ENCODE data around the gene CHMP6. TPM values are rescaled to one million over a fixed set of nuclear protein-coding genes. Genes with fewer than 3 reads are reported as not detected.

The CHMP6 gene
- total and polyA plus RNA-seq, 4 donors = 9.6 to 24.0 (median 16.7) TPM

DNA sequence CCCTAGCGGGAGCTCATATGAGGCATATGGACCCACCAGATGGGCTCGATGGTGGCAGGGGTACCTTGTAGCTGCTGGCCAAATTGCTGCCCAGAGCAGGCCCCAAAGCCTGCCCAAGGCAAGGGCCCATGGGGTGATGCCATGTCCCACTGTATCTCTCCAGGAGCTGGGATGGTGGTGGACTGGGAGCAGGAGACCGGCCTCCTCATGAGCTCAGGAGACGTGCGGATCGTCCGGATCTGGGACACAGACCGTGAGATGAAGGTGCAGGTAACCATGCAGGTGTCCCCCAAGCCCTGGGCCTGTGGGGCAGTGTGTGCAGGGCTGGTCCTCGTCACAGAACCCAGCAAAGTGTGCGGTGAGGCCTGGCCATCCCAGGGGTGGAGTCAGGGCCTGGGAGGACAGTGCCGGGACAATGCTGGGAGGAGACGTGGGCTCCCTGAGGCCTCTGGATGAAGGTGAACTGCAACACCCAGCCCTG, 34.1 kb upstream of the CHMP6 start (continued):
- TF ChIP-seq ATF3 (IDR thresholded peaks at IDR 0.05) (no peak), YY1 (IDR thresholded peaks at IDR 0.05) (no peak), SP1 (IDR thresholded peaks at IDR 0.05) (no peak), FOXA2 (IDR thresholded peaks at IDR 0.05) (no peak), RAD21 (IDR thresholded peaks at IDR 0.05) (no peak), HNF4G (IDR thresholded peaks at IDR 0.05) (no peak), HNF4A (conservative IDR thresholded peaks at IDR 0.05) (no peak), TAF1 (conservative IDR thresholded peaks at IDR 0.05) (no peak), CTCF (IDR thresholded peaks at IDR 0.05; ENCODE audit: low read depth, low read length, missing input control) (no peak), RXRA (IDR thresholded peaks at IDR 0.05) (no peak)

GRCh38 chr17:80959330-80960036, 32.2 kb upstream of the CHMP6 start:
- Histone ChIP-seq H3K9me3 (ENCODE audit: control insufficient read depth in 4 of 4, low read length in 3 of 4) (no peaks in the 10 kb centered on the region), H3K27ac (ENCODE audit: low read depth in 1 of 2, low read length in 2 of 2) (peak overlapping the region in 1 of 2 donors; percentile 13), H3K4me1 (ENCODE audit: control insufficient read depth in 4 of 4, insufficient read depth in 4 of 4, low read length in 3 of 4) (no peaks in the 10 kb centered on the region), H3K4me3 (ENCODE audit: low read depth in 1 of 3, low read length in 3 of 3) (no peak overlapping the region), H3K9ac (ENCODE audit: low read depth in 1 of 2, low read length in 2 of 2) (no peak overlapping the region), H3K36me3 (ENCODE audit: control insufficient read depth in 4 of 4, insufficient read depth in 3 of 4, low read depth in 1 of 4, low read length in 3 of 4) (peaks cover 0 to 5% (median 1%) of the 10 kb centered on the region in 4 donors), H3K27me3 (ENCODE audit: control insufficient read depth in 4 of 4, insufficient read depth in 4 of 4, low read length in 3 of 4) (no peaks in the 10 kb centered on the region)
- no peak for DNase-seq (ENCODE audit: low spot score)
- WGBS = 85% methylated on average over 23 of the region's 23 CpGs
- TF ChIP-seq RXRA (IDR thresholded peaks at IDR 0.05) (peak; percentile 27 to 46), REST (IDR thresholded peaks at IDR 0.05) (no peak), RAD21 (IDR thresholded peaks at IDR 0.05) (no peak), NR2F2 (IDR thresholded peaks at IDR 0.05) (peak; percentile 70), SP1 (IDR thresholded peaks at IDR 0.05) (peak; percentile 27)

DNA sequence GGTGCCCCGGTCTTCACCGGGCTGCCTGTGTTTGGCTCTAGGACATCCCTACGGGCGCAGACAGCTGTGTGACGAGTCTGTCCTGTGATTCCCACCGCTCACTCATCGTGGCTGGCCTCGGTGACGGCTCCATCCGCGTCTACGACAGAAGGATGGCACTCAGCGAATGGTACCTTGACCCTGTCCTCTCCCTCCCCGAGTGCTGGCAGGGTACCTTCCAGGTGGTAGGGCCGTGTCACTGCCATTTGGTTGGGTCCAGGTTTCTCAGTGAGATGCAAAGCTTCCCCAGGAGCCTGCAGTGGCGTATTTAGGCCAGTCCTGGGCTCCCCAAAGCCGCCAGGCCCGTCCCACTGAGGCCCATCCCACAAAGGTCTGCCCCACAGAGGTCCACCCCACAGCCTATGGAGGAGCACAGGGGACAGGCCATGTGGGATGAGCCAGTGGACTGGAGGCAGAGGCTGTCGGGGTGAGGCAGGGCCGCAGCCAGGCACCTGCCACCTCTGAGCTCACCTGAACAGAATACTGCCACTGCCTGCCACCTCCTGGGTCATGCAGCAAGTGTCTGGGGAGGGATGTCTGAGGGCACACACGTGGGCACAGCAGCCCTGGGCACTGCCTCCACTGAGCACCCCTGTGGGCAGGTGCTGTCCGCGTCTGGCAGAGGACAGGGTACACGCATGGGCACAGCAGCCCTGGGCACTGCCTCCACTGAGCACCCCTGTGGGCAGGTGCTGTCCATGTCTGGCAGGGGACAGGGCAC, 31.4 kb upstream of the CHMP6 start:
- DNase-seq (ENCODE audit: low spot score) = no peak
- H3K27ac ChIP-seq (ENCODE audit: low read depth in 1 of 2, low read length in 2 of 2) = peak overlapping the region in 1 of 2 donors; percentile 13
- TF ChIP-seq CTCF (IDR thresholded peaks at IDR 0.05; ENCODE audit: low read depth, low read length, missing input control) (no peak), REST (IDR thresholded peaks at IDR 0.05) (no peak), YY1 (IDR thresholded peaks at IDR 0.05) (no peak), FOXA1 (IDR thresholded peaks at IDR 0.05) (no peak), TAF1 (conservative IDR thresholded peaks at IDR 0.05) (no peak), HNF4G (IDR thresholded peaks at IDR 0.05) (no peak), HNF4A (conservative IDR thresholded peaks at IDR 0.05) (no peak), JUND (IDR thresholded peaks at IDR 0.05) (no peak), GABPA (IDR thresholded peaks at IDR 0.05 in 1 of 2, conservative IDR thresholded peaks at IDR 0.05 in 1 of 2) (no peak), RAD21 (IDR thresholded peaks at IDR 0.05) (no peak), FOXA2 (IDR thresholded peaks at IDR 0.05) (no peak)

More for the DNA sequence above, 31.4 kb upstream of the CHMP6 start:
- no peaks in the 10 kb centered on the region for H3K9me3 ChIP-seq (ENCODE audit: control insufficient read depth in 4 of 4, low read length in 3 of 4)
- H3K4me3 ChIP-seq (ENCODE audit: low read depth in 1 of 3, low read length in 3 of 3) = no peak overlapping the region
- H3K27me3 ChIP-seq (ENCODE audit: control insufficient read depth in 4 of 4, insufficient read depth in 4 of 4, low read length in 3 of 4) = no peaks in the 10 kb centered on the region
- H3K36me3 ChIP-seq (ENCODE audit: control insufficient read depth in 4 of 4, insufficient read depth in 3 of 4, low read depth in 1 of 4, low read length in 3 of 4) = peaks cover 0 to 9% (median under 1%) of the 10 kb centered on the region in 4 donors
- WGBS = 92% methylated on average over 24 of the region's 24 CpGs
- H3K9ac ChIP-seq (ENCODE audit: low read depth in 1 of 2, low read length in 2 of 2) = no peak overlapping the region
- H3K4me1 ChIP-seq (ENCODE audit: control insufficient read depth in 4 of 4, insufficient read depth in 4 of 4, low read length in 3 of 4) = no peaks in the 10 kb centered on the region

Measured in liver (tissue), 9 donors.